ENCODE measurements around the gene CDC42EP3. TPM values are rescaled to one million over a fixed set of nuclear protein-coding genes. Genes with fewer than 3 reads are reported as not detected.

CDC42EP3 gene
- total RNA-seq, 1 donor from 2014 or later, result 65.5 TPM

- no peaks in the 10 kb centered on the region for H3K36me3 ChIP-seq
- intact Hi-C loops (cut with DNase I), result no loop called here
- TF ChIP-seq, protein P1, sequence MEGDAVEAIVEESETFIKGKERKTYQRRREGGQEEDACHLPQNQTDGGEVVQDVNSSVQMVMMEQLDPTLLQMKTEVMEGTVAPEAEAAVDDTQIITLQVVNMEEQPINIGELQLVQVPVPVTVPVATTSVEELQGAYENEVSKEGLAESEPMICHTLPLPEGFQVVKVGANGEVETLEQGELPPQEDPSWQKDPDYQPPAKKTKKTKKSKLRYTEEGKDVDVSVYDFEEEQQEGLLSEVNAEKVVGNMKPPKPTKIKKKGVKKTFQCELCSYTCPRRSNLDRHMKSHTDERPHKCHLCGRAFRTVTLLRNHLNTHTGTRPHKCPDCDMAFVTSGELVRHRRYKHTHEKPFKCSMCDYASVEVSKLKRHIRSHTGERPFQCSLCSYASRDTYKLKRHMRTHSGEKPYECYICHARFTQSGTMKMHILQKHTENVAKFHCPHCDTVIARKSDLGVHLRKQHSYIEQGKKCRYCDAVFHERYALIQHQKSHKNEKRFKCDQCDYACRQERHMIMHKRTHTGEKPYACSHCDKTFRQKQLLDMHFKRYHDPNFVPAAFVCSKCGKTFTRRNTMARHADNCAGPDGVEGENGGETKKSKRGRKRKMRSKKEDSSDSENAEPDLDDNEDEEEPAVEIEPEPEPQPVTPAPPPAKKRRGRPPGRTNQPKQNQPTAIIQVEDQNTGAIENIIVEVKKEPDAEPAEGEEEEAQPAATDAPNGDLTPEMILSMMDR (IDR thresholded peaks at IDR 0.05), result no peak
These were observed 48.9 kb downstream of the CDC42EP3 start for GRCh38 chr2:37622450-37623100.

GRCh38 chr2:37621199-37621598, 50.2 kb downstream of the CDC42EP3 start:
- no peak overlapping the region for H3K4me3 ChIP-seq
- H3K4me1 ChIP-seq, result peaks cover 9 to 21% of the 10 kb centered on the region in 2 donors
- no peak overlapping the region for H3K27ac ChIP-seq
- intact Hi-C loops (cut with DNase I), result no loop called here
- H3K36me3 ChIP-seq, result no peaks in the 10 kb centered on the region
- DNase-seq (ENCODE audit: low spot score in 2 of 2), result no peak
- H3K27me3 ChIP-seq, result no peaks in the 10 kb centered on the region
- no peaks in the 10 kb centered on the region for H3K9me3 ChIP-seq
- TF ChIP-seq, protein P1 (IDR thresholded peaks at IDR 0.05), result no peak

More at GRCh38 chr2:37622450-37623100, 48.9 kb downstream of the CDC42EP3 start:
- Histone ChIP-seq H3K27ac (no peak overlapping the region), H3K4me1 (peaks cover 6 to 16% of the 10 kb centered on the region in 2 donors), H3K9me3 (no peaks in the 10 kb centered on the region), H3K4me3 (no peak overlapping the region), H3K27me3 (no peaks in the 10 kb centered on the region)
- no peak for DNase-seq (ENCODE audit: low spot score in 2 of 2)

GRCh38 chr2:37619959-37620300, 51.5 kb downstream of the CDC42EP3 start:
- peak overlapping the region; percentile 12 to 74 for H3K27ac ChIP-seq
- H3K4me3 ChIP-seq, result no peak overlapping the region
- intact Hi-C loops (cut with DNase I), result loop anchor here (5.0 kb wide), 2 partner anchors 38 to 52 kb away; partner anchors contain the start of gene CDC42EP3
- H3K27me3 ChIP-seq, result no peaks in the 10 kb centered on the region
- no peaks in the 10 kb centered on the region for H3K9me3 ChIP-seq
- TF ChIP-seq, protein P1 (IDR thresholded peaks at IDR 0.05), result no peak
- H3K4me1 ChIP-seq, result peaks cover 6 to 25% of the 10 kb centered on the region in 2 donors
- H3K36me3 ChIP-seq, result no peaks in the 10 kb centered on the region
- DNase-seq (ENCODE audit: low spot score in 2 of 2), result no peak

GRCh38 chr2:37619230-37619958, 52.0 kb downstream of the CDC42EP3 start:
- H3K9me3 ChIP-seq, result no peaks in the 10 kb centered on the region
- H3K4me1 ChIP-seq, result peaks cover 11 to 25% of the 10 kb centered on the region in 2 donors
- TF ChIP-seq, protein P1 (IDR thresholded peaks at IDR 0.05), result no peak
- intact Hi-C loops (cut with DNase I), result loop anchor here (5.0 kb wide), 2 partner anchors 37 to 53 kb away; partner anchors contain the start of gene CDC42EP3
- H3K36me3 ChIP-seq, result no peaks in the 10 kb centered on the region
- no peaks in the 10 kb centered on the region for H3K27me3 ChIP-seq
- DNase-seq (ENCODE audit: low spot score in 2 of 2), result no peak
- no peak overlapping the region for H3K4me3 ChIP-seq
- peak overlapping the region; percentile 12 to 74 for H3K27ac ChIP-seq

- DNase-seq (ENCODE audit: low spot score in 2 of 2), result no peak
- Histone ChIP-seq H3K4me3 (no peak overlapping the region), H3K36me3 (no peaks in the 10 kb centered on the region), H3K27ac (peak overlapping the region in 1 of 2 donors; percentile 74), H3K4me1 (peaks cover 16 to 29% of the 10 kb centered on the region in 2 donors), H3K9me3 (no peaks in the 10 kb centered on the region), H3K27me3 (no peaks in the 10 kb centered on the region)
- intact Hi-C loops (cut with DNase I), result loop anchor here (5.0 kb wide), 2 partner anchors 36 to 54 kb away; partner anchors contain the start of gene CDC42EP3
- TF ChIP-seq, protein P1 (IDR thresholded peaks at IDR 0.05), result no peak
These were observed 53.1 kb downstream of the CDC42EP3 start for GRCh38 chr2:37618326-37618725.

Data from ascending aorta (tissue), 2 donors.